Measurements from ENCODE around the gene RHBDL1.
"Not testable (repeated sequence)": the region's sequence is repeated elsewhere in the genome, so short reads cannot be mapped to it uniquely, and the experiment has no call there.

Gene RHBDL1

GRCh38 chr16:704552-705380, 29.3 kb downstream of the RHBDL1 start:
- DNase-seq (ENCODE audit: low read depth in 1 of 2, low spot score in 1 of 2), result no peak

GRCh38 chr16:705431-706188, 30.1 kb downstream of the RHBDL1 start, which contains the start of gene FBXL16:
Gene FBXL16, minus strand, starts transcription at chr16:705801. Its CDS starts 8,396 bp downstream, at chr16:697405.
- no peak for DNase-seq (ENCODE audit: low read depth in 1 of 2, low spot score in 1 of 2)

GRCh38 chr16:706189-707061, 31.0 kb downstream of the RHBDL1 start:
- DNase-seq (ENCODE audit: low read depth in 1 of 2, low spot score in 1 of 2), result no peak

- DNase-seq (ENCODE audit: low read depth in 1 of 2, low spot score in 1 of 2), result no peak
These were observed 31.6 kb downstream of the RHBDL1 start for GRCh38 chr16:707062-707538.

- no peak for DNase-seq (ENCODE audit: low read depth in 1 of 2, low spot score in 1 of 2)
These were observed 32.5 kb downstream of the RHBDL1 start for GRCh38 chr16:708019-708418.

GRCh38 chr16:708959-709358, 33.5 kb downstream of the RHBDL1 start:
- DNase-seq (ENCODE audit: low read depth in 1 of 2, low spot score in 1 of 2), result no peak

- no peak for DNase-seq (ENCODE audit: low read depth in 1 of 2, low spot score in 1 of 2)
These were observed 34.4 kb downstream of the RHBDL1 start for GRCh38 chr16:709566-710499.

- no peak for DNase-seq (ENCODE audit: low read depth in 1 of 2, low spot score in 1 of 2)
These were observed 35.1 kb downstream of the RHBDL1 start for GRCh38 chr16:710500-711075.

- no peak for DNase-seq (ENCODE audit: low read depth in 1 of 2, low spot score in 1 of 2)
These were observed 35.6 kb downstream of the RHBDL1 start for GRCh38 chr16:711084-711483.

- DNase-seq (ENCODE audit: low read depth in 1 of 2, low spot score in 1 of 2), result peak; percentile 67 to 70
These were observed 36.3 kb downstream of the RHBDL1 start for GRCh38 chr16:711548-712320.

- DNase-seq (ENCODE audit: low read depth in 1 of 2, low spot score in 1 of 2), result not testable (repeated sequence)
These were observed 37.3 kb downstream of the RHBDL1 start for GRCh38 chr16:712740-713250.

GRCh38 chr16:714079-714478, 38.6 kb downstream of the RHBDL1 start:
- DNase-seq (ENCODE audit: low read depth in 1 of 2, low spot score in 1 of 2), result no peak

- peak; percentile 79 to 84 for DNase-seq (ENCODE audit: low read depth in 1 of 2, low spot score in 1 of 2)
These were observed 39.3 kb downstream of the RHBDL1 start, which contains the start of gene METRN for GRCh38 chr16:714558-715476. Gene METRN, plus strand, starts transcription at chr16:715118. Its CDS starts 172 bp downstream, at chr16:715290.

- no peak for DNase-seq (ENCODE audit: low read depth in 1 of 2, low spot score in 1 of 2)
These were observed 40.2 kb downstream of the RHBDL1 start for GRCh38 chr16:715477-716199.

- DNase-seq (ENCODE audit: low read depth in 1 of 2, low spot score in 1 of 2), result no peak
These were observed 40.7 kb downstream of the RHBDL1 start for GRCh38 chr16:716200-716568.

GRCh38 chr16:716768-717325, 41.4 kb downstream of the RHBDL1 start:
- no peak for DNase-seq (ENCODE audit: low read depth in 1 of 2, low spot score in 1 of 2)
